Cardiac muscle cell (in vitro differentiated cells and primary cell): ENCODE measurements around the gene FGL2. TPM values are rescaled to one million over a fixed set of nuclear protein-coding genes. Genes with fewer than 3 reads are reported as not detected.
"Not testable (repeated sequence)": the region's sequence is repeated elsewhere in the genome, so short reads cannot be mapped to it uniquely, and the experiment has no call there.

Experiments
- DNase-seq, 2 donors: peaks; one replicate each; pipeline versions ENCODE4 v3.0.0 to v3.0.0-alpha.2; 2010 to 2017; ENCODE audit warnings: low read depth in 1 of 2, low spot score in 1 of 2
- H3K27ac ChIP-seq: fragments of 200-600 bp; sonication (generic); 2 replicates; pipeline ENCODE4 v1.5.1; 2016
- H3K27me3 ChIP-seq: fragments of 200-600 bp; sonication (generic); 2 replicates; pipeline ENCODE4 v1.6.0; 2016; ENCODE audit warnings: control low read depth
- H3K36me3 ChIP-seq: fragments of 200-600 bp; sonication (generic); 2 replicates; pipeline ENCODE4 v1.5.1; 2016; ENCODE audit warnings: control low read depth
- H3K4me1 ChIP-seq: fragments of 200-600 bp; sonication (generic); 2 replicates; pipeline ENCODE4 v1.8.1; 2017; ENCODE audit warnings: low read depth, mild to moderate bottlenecking, mixed run types
- H3K4me3 ChIP-seq: fragments of 200-600 bp; sonication (generic); 2 replicates; pipeline ENCODE4 v1.5.1; 2016; ENCODE audit warnings: mild to moderate bottlenecking
- H3K9me3 ChIP-seq: fragments of 200-600 bp; sonication (generic); 2 replicates; pipeline ENCODE4 v1.5.1; 2017; ENCODE audit warnings: low read depth, mild to moderate bottlenecking, control low read depth
- CTCF ChIP-seq: IDR thresholded peaks from 2 replicates; pipeline ENCODE4 v1.5.1; 2012; ENCODE audit warnings: low read depth, mild to moderate bottlenecking, low read length
- polyA plus RNA-seq: library from polyadenylated mRNA; unstranded; fragments of >200 nt; fragmentation: Nextera tagmentation; extraction: Ambion mirVana; gene quantifications from 2 replicates; pipeline ENCODE4 v1.2.1, GENCODE V29; 2016
- total RNA-seq: library from RNA; depleted of rRNA; stranded (reverse); fragments of >200 nt; gene quantifications from 2 replicates; pipeline ENCODE4 v1.2.3, GENCODE V29; 2016

The FGL2 gene
- total and polyA plus RNA-seq, 2 experiments from 2014 or later: 0.13 to 0.51 TPM

GRCh38 chr7:77182261-77182660 lies 17.4 kb downstream of the FGL2 start:
- H3K4me3 ChIP-seq: no peak overlapping the region
- DNase-seq: no peak
- no peak overlapping the region for H3K27ac ChIP-seq
- H3K9me3 ChIP-seq: no peaks in the 10 kb centered on the region
- no peaks in the 10 kb centered on the region for H3K4me1 ChIP-seq
- H3K36me3 ChIP-seq: no peaks in the 10 kb centered on the region
- TF ChIP-seq CTCF: no peak
- H3K27me3 ChIP-seq: no peaks in the 10 kb centered on the region

- Histone ChIP-seq H3K9me3 (no peaks in the 10 kb centered on the region), H3K27me3 (no peaks in the 10 kb centered on the region), H3K27ac (no peak overlapping the region), H3K36me3 (no peaks in the 10 kb centered on the region), H3K4me1 (no peaks in the 10 kb centered on the region), H3K4me3 (no peak overlapping the region)
- no peak for TF ChIP-seq CTCF
- DNase-seq: no peak
Measured at GRCh38 chr7:77181734-77182133, 17.9 kb downstream of the FGL2 start.

- H3K27me3 ChIP-seq: no peaks in the 10 kb centered on the region
- DNase-seq: no peak
Measured at GRCh38 chr7:77181015-77181595, 18.5 kb downstream of the FGL2 start.

GRCh38 chr7:77178024-77178423 lies 21.6 kb downstream of the FGL2 start:
- H3K36me3 ChIP-seq, H3K4me3 ChIP-seq, H3K27me3 ChIP-seq, H3K4me1 ChIP-seq, H3K9me3 ChIP-seq, DNase-seq, H3K27ac ChIP-seq: not testable (repeated sequence)

More at GRCh38 chr7:77181015-77181595, 18.5 kb downstream of the FGL2 start:
- Histone ChIP-seq H3K36me3 (no peaks in the 10 kb centered on the region), H3K4me1 (no peaks in the 10 kb centered on the region), H3K4me3 (no peak overlapping the region), H3K9me3 (no peaks in the 10 kb centered on the region), H3K27ac (no peak overlapping the region)
- TF ChIP-seq CTCF: no peak

GRCh38 chr7:77177321-77177904 lies 22.2 kb downstream of the FGL2 start:
- not testable (repeated sequence) for H3K27ac ChIP-seq, H3K4me3 ChIP-seq, DNase-seq, H3K4me1 ChIP-seq, H3K36me3 ChIP-seq, H3K27me3 ChIP-seq, H3K9me3 ChIP-seq

GRCh38 chr7:77175274-77175800 lies 24.3 kb downstream of the FGL2 start:
- not testable (repeated sequence) for H3K4me3 ChIP-seq, H3K27me3 ChIP-seq, H3K36me3 ChIP-seq, DNase-seq, H3K9me3 ChIP-seq, H3K4me1 ChIP-seq, H3K27ac ChIP-seq

GRCh38 chr7:77174418-77174817 lies 25.2 kb downstream of the FGL2 start:
- DNase-seq, H3K9me3 ChIP-seq, H3K36me3 ChIP-seq, H3K27ac ChIP-seq, H3K27me3 ChIP-seq, H3K4me3 ChIP-seq, H3K4me1 ChIP-seq: not testable (repeated sequence)

GRCh38 chr7:77172437-77173172 lies 27.0 kb downstream of the FGL2 start:
- not testable (repeated sequence) for H3K4me3 ChIP-seq, H3K9me3 ChIP-seq

GRCh38 chr7:77171073-77171472 lies 28.5 kb downstream of the FGL2 start:
- not testable (repeated sequence) for H3K4me1 ChIP-seq, H3K36me3 ChIP-seq, H3K27me3 ChIP-seq, DNase-seq, H3K9me3 ChIP-seq, H3K4me3 ChIP-seq, H3K27ac ChIP-seq

More at GRCh38 chr7:77172437-77173172, 27.0 kb downstream of the FGL2 start:
- H3K27ac ChIP-seq, H3K4me1 ChIP-seq, H3K36me3 ChIP-seq, DNase-seq, H3K27me3 ChIP-seq: not testable (repeated sequence)
